A549 (cell line): ENCODE data around the gene NRM.

Experiments
- BCL3 ChIP-seq: fragments of >200 bp; sonication (Bioruptor Twin); formaldehyde crosslinking; IDR thresholded peaks from 3 replicates; pipeline ENCODE4 v1.6.1; 2016
- BHLHE40 ChIP-seq: IDR thresholded peaks from 2 replicates; pipeline ENCODE4 v1.6.1; 2012; ENCODE audit warnings: low read depth, low read length, inconsistent platforms
- CTCF ChIP-seq: fragments of >200 bp; sonication (Bioruptor Twin); formaldehyde crosslinking; IDR thresholded peaks from 3 replicates; pipeline ENCODE4 v1.5.1; 2016
- HEYL ChIP-seq: fragments of 250-450 bp; sonication (Bioruptor Pico); IDR thresholded peaks from 2 replicates; pipeline ENCODE4 v1.8.0; 2021; ENCODE audit warnings: mild to moderate bottlenecking, moderate library complexity
- JUNB ChIP-seq: fragments of >200 bp; sonication (Bioruptor Twin); formaldehyde crosslinking; IDR thresholded peaks from 2 replicates; pipeline ENCODE4 v1.6.1; 2016
- RAD21 ChIP-seq, 2 experiments: fragments of >200 bp in 1 of 2; sonication (Bioruptor Twin) in 1 of 2; formaldehyde crosslinking in 1 of 2; IDR thresholded peaks in 1 of 2; conservative IDR thresholded peaks in 1 of 2; 2 replicates in 1 of 2; 3 replicates in 1 of 2; pipeline ENCODE4 v1.6.1; 2012 to 2018; ENCODE audit warnings: inconsistent platforms in 1 of 2
- TP53 ChIP-seq: fragments of 250-450 bp; sonication (Bioruptor Pico); IDR thresholded peaks from 2 replicates; pipeline ENCODE4 v1.5.0; 2021; ENCODE audit warnings: mild to moderate bottlenecking, moderate library complexity
- USF2 ChIP-seq: fragments of 450-650 bp; IDR thresholded peaks from 2 replicates; pipeline ENCODE4 v1.6.1; 2014; ENCODE audit warnings: antibody characterized with exemption

GRCh38 chr6:30684386-30685156, 6.2 kb downstream of the NRM start:
- TF ChIP-seq HEYL (CRISPR knock-in tag) (no peak), CTCF (no peak), RAD21 (conservative IDR thresholded peaks at IDR 0.05 in 1 of 2, IDR thresholded peaks at IDR 0.05 in 1 of 2) (no peak), TP53 (CRISPR knock-in tag) (no peak), BCL3 (no peak), JUNB (no peak), USF2 (no peak), BHLHE40 (no peak)
